Measurements from ENCODE around the gene RRP12.

DNA sequence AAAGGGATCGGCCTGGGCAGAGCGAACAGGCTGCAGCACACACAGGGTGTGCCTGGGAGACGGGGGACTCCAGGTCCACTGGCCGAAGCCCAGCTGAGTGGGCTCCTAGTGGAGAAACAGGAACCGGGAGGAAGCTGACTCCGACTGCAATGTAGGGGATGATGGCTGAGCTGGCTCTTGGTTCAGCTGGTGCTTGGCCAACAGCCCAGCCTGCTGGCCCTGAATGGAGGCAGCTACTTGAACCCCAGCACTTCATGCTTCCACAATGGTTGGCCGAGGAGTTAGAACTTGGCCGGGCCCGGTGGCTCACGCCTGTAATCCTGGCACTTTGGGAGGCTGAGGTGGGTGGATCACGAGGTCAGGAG is 39.6 kb downstream of the RRP12 start:
- TF ChIP-seq, protein P1, sequence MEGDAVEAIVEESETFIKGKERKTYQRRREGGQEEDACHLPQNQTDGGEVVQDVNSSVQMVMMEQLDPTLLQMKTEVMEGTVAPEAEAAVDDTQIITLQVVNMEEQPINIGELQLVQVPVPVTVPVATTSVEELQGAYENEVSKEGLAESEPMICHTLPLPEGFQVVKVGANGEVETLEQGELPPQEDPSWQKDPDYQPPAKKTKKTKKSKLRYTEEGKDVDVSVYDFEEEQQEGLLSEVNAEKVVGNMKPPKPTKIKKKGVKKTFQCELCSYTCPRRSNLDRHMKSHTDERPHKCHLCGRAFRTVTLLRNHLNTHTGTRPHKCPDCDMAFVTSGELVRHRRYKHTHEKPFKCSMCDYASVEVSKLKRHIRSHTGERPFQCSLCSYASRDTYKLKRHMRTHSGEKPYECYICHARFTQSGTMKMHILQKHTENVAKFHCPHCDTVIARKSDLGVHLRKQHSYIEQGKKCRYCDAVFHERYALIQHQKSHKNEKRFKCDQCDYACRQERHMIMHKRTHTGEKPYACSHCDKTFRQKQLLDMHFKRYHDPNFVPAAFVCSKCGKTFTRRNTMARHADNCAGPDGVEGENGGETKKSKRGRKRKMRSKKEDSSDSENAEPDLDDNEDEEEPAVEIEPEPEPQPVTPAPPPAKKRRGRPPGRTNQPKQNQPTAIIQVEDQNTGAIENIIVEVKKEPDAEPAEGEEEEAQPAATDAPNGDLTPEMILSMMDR (IDR thresholded peaks at IDR 0.05) = no peak
- TF ChIP-seq YY1 (IDR thresholded peaks at IDR 0.05; ENCODE audit: low read depth) = no peak
- no peak for TF ChIP-seq FOXJ3 (CRISPR knock-in tag; IDR thresholded peaks at IDR 0.05)
- TF ChIP-seq EZH2phosphoT487 (IDR thresholded peaks at IDR 0.05; ENCODE audit: borderline replicate concordance, low read depth) = no peak
- TF ChIP-seq, protein P2, sequence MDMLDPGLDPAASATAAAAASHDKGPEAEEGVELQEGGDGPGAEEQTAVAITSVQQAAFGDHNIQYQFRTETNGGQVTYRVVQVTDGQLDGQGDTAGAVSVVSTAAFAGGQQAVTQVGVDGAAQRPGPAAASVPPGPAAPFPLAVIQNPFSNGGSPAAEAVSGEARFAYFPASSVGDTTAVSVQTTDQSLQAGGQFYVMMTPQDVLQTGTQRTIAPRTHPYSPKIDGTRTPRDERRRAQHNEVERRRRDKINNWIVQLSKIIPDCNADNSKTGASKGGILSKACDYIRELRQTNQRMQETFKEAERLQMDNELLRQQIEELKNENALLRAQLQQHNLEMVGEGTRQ (IDR thresholded peaks at IDR 0.05; ENCODE audit: borderline replicate concordance, low read depth, low read length) = no peak
- no peak for TF ChIP-seq JUND (IDR thresholded peaks at IDR 0.05)
- no peak for TF ChIP-seq SIN3A (IDR thresholded peaks at IDR 0.05; ENCODE audit: borderline replicate concordance, low read depth, low read length)
- TF ChIP-seq NFIC (IDR thresholded peaks at IDR 0.05; ENCODE audit: borderline replicate concordance) = no peak
- no peak for TF ChIP-seq EP300 (IDR thresholded peaks at IDR 0.05; ENCODE audit: borderline replicate concordance in 1 of 2, low read depth in 1 of 2, low read length in 1 of 2)
- TF ChIP-seq MAX (IDR thresholded peaks at IDR 0.05; ENCODE audit: low read depth) = no peak
- no peak for TF ChIP-seq RCOR1 (IDR thresholded peaks at IDR 0.05; ENCODE audit: low read length)
